Hematopoietic multipotent progenitor cell treated with erythropoietin and hydrocortisone succinate and interleukin-3 and kit ligand, for 15 days (in vitro differentiated cells): ENCODE data around the gene PSMA5.
"Not testable (repeated sequence)": the region's sequence is repeated elsewhere in the genome, so short reads cannot be mapped to it uniquely, and the experiment has no call there.

Experiments
- DNase-seq: peaks from one replicate; pipeline ENCODE4 v3.0.0-alpha.2; 2015; ENCODE audit warnings: low spot score

The PSMA5 gene

GRCh38 chr1:109432336-109432735 lies 6.1 kb upstream of the PSMA5 start:
- no peak for DNase-seq

- DNase-seq: peak; percentile 21
These were observed 871 bp upstream of the PSMA5 start for GRCh38 chr1:109427171-109427467.

- peak; percentile 65 for DNase-seq
These were observed 612 bp downstream of the PSMA5 start for GRCh38 chr1:109425391-109426280.

GRCh38 chr1:109423498-109423897 lies 2.8 kb downstream of the PSMA5 start:
- DNase-seq: no peak

- DNase-seq: no peak
These were observed 13.7 kb downstream of the PSMA5 start for GRCh38 chr1:109412551-109412950.

GRCh38 chr1:109404838-109405237 lies 21.4 kb downstream of the PSMA5 start:
- DNase-seq: no peak

- DNase-seq: no peak
These were observed 24.2 kb downstream of the PSMA5 start for GRCh38 chr1:109402025-109402424.

- DNase-seq: no peak
These were observed 26.1 kb downstream of the PSMA5 start for GRCh38 chr1:109400035-109400655.

- peak; percentile 77 for DNase-seq
These were observed 26.8 kb downstream of the PSMA5 start for GRCh38 chr1:109399326-109399957.

GRCh38 chr1:109398343-109399225 lies 27.7 kb downstream of the PSMA5 start:
- no peak for DNase-seq

- no peak for DNase-seq
These were observed 28.5 kb downstream of the PSMA5 start, which contains the start of gene SORT1 for GRCh38 chr1:109397581-109398342. SORT1 (minus strand) TSS chr1:109397918; CDS start chr1:109397892, 26 bp downstream.

- DNase-seq: no peak
These were observed 29.2 kb downstream of the PSMA5 start for GRCh38 chr1:109396871-109397580.

GRCh38 chr1:109396513-109396839 lies 29.8 kb downstream of the PSMA5 start:
- no peak for DNase-seq

- no peak for DNase-seq
These were observed 30.4 kb downstream of the PSMA5 start for GRCh38 chr1:109395602-109396512.

- not testable (repeated sequence) for DNase-seq
These were observed 31.0 kb downstream of the PSMA5 start for GRCh38 chr1:109395282-109395599.

GRCh38 chr1:109394591-109395281 lies 31.5 kb downstream of the PSMA5 start:
- no peak for DNase-seq

GRCh38 chr1:109393617-109394233 lies 32.5 kb downstream of the PSMA5 start:
- DNase-seq: no peak

- no peak for DNase-seq
These were observed 33.2 kb downstream of the PSMA5 start for GRCh38 chr1:109392788-109393616.
